Keratinocyte (primary cell): ENCODE results near the gene CCDC83.

Experiments
- CTCF ChIP-seq, 3 experiments: IDR thresholded peaks in 1 of 3; conservative IDR thresholded peaks in 1 of 3; optimal IDR thresholded peaks in 1 of 3; 2 replicates in 2 of 3; 3 replicates in 1 of 3; pipeline versions ENCODE3 to v1.5.1; 2011; ENCODE audit warnings: low read length in 3 of 3, mild to moderate bottlenecking in 3 of 3, moderate library complexity in 2 of 3, control low read depth in 1 of 3, inconsistent platforms in 1 of 3; ENCODE audit not compliant: insufficient read depth in 2 of 3; ENCODE audit errors: extremely low read depth in 1 of 3
- EZH2 ChIP-seq: IDR thresholded peaks from one replicate; pipeline ENCODE4 v1.6.1; 2012; ENCODE audit warnings: inconsistent platforms, mild to moderate bottlenecking, low read length, moderate library complexity

- TF ChIP-seq CTCF (optimal IDR thresholded peaks at IDR 0.05 in 1 of 3, IDR thresholded peaks at IDR 0.05 in 1 of 3, conservative IDR thresholded peaks at IDR 0.05 in 1 of 3; ENCODE audit: extremely low read depth in 1 of 3, insufficient read depth in 2 of 3, low read length in 3 of 3): no peak
- TF ChIP-seq EZH2: no peak
Observed at GRCh38 chr11:85903406-85903805, 48.2 kb downstream of the CCDC83 start.
